HEK293T (cell line): ENCODE results near the gene PTCRA.
"Not testable (repeated sequence)": the region's sequence is repeated elsewhere in the genome, so short reads cannot be mapped to it uniquely, and the experiment has no call there.

Experiments
- CTCF ChIA-PET: fragments of 350-600 bp; formaldehyde crosslinking; extraction: SDS; loops from one replicate; lab custom pipeline; 2021; ENCODE audit warnings: antibody characterized with exemption, inconsistent platforms; lab: Yijun Ruan, JAX
- POLR2A ChIA-PET: fragments of 350-600 bp; formaldehyde crosslinking; extraction: SDS; loops from one replicate; lab custom pipeline; 2020; ENCODE audit warnings: antibody characterized with exemption, inconsistent platforms; lab: Yijun Ruan, JAX
- DNase-seq: peaks from one replicate; pipeline ENCODE4 v3.0.0; 2012; ENCODE audit warnings: mixed read lengths; ENCODE audit errors: extremely low spot score
- ARNT ChIP-seq: fragments of 450-650 bp; IDR thresholded peaks from 2 replicates; pipeline ENCODE4 v1.6.1; 2017; ENCODE audit warnings: mild to moderate bottlenecking
- BHLHE40 ChIP-seq: fragments of 450-650 bp; IDR thresholded peaks from 2 replicates; pipeline ENCODE4 v1.6.1; 2016; ENCODE audit warnings: mild to moderate bottlenecking, moderate library complexity, borderline replicate concordance
- CTBP1 ChIP-seq: fragments of 450-650 bp; IDR thresholded peaks from 2 replicates; pipeline ENCODE4 v1.6.1; 2016; ENCODE audit warnings: borderline replicate concordance
- ELF4 ChIP-seq: fragments of 450-650 bp; IDR thresholded peaks from 2 replicates; pipeline ENCODE4 v1.6.1; 2017; ENCODE audit warnings: antibody characterized with exemption
- FOXA1 ChIP-seq: fragments of 450-650 bp; IDR thresholded peaks from 2 replicates; pipeline ENCODE4 v1.6.1; 2016; ENCODE audit warnings: mild to moderate bottlenecking
- FOXK2 ChIP-seq: fragments of 450-650 bp; IDR thresholded peaks from 2 replicates; pipeline ENCODE4 v1.6.1; 2016; ENCODE audit warnings: mild to moderate bottlenecking
- FOXM1 ChIP-seq: fragments of 450-650 bp; IDR thresholded peaks from 2 replicates; pipeline ENCODE4 v1.6.1; 2017; ENCODE audit warnings: mild to moderate bottlenecking, borderline replicate concordance
- HDGF ChIP-seq: fragments of 450-650 bp; IDR thresholded peaks from 2 replicates; pipeline ENCODE4 v1.6.1; 2017; ENCODE audit warnings: antibody characterized with exemption, borderline replicate concordance
- L3MBTL2 ChIP-seq: fragments of 450-650 bp; conservative IDR thresholded peaks from 2 replicates; pipeline ENCODE4 v1.6.1; 2016; ENCODE audit warnings: mild to moderate bottlenecking
- LEF1 ChIP-seq: fragments of 450-650 bp; IDR thresholded peaks from 2 replicates; pipeline ENCODE4 v1.6.1; 2017; ENCODE audit warnings: mild to moderate bottlenecking, borderline replicate concordance
- NFRKB ChIP-seq: fragments of 450-650 bp; IDR thresholded peaks from 2 replicates; pipeline ENCODE4 v1.6.1; 2016; ENCODE audit warnings: mild to moderate bottlenecking, moderate library complexity
- PKNOX1 ChIP-seq: fragments of 450-650 bp; IDR thresholded peaks from 2 replicates; pipeline ENCODE4 v1.6.1; 2016
- SP1 ChIP-seq: fragments of 450-650 bp; IDR thresholded peaks from 2 replicates; pipeline ENCODE4 v1.6.1; 2017
- SUZ12 ChIP-seq: fragments of 450-650 bp; IDR thresholded peaks from 2 replicates; pipeline ENCODE4 v1.6.1; 2016; ENCODE audit warnings: mild to moderate bottlenecking
- TARDBP ChIP-seq: fragments of 450-650 bp; IDR thresholded peaks from 2 replicates; pipeline ENCODE4 v1.6.1; 2016
- ZNF384 ChIP-seq: fragments of 450-650 bp; IDR thresholded peaks from 2 replicates; pipeline ENCODE4 v1.6.1; 2016

Gene PTCRA

GRCh38 chr6:42890311-42891198 lies 25.3 kb upstream of the PTCRA start:
- CTCF ChIA-PET: interaction anchor here (1.3 kb wide), 1 partner anchor 229 kb away, joined by 4 read pairs; no protein-coding TSS in a partner anchor
- POLR2A ChIA-PET: interaction anchor here (0.9 to 3.6 kb wide), 2 partner anchors 10 to 39 kb away, joined by 3 to 15 read pairs; partner anchors contain the start of gene RPL7L1
- peak; percentile 86 for DNase-seq
- no peak; the same call in 1 of the 2 replicates for TF ChIP-seq FOXM1
- no peak for TF ChIP-seq ARNT
- peak; percentile 28; the same call in 1 of the 2 replicates for TF ChIP-seq PKNOX1
- peak; percentile 53; the same call in 1 of the 2 replicates for TF ChIP-seq BHLHE40
- no peak for TF ChIP-seq TARDBP
- peak; percentile 91 for TF ChIP-seq ELF4
- TF ChIP-seq LEF1: no peak
- no peak for TF ChIP-seq FOXK2
- no peak for TF ChIP-seq NFRKB
- peak; percentile 71 for TF ChIP-seq L3MBTL2
- no peak for TF ChIP-seq ZNF384
- TF ChIP-seq CTBP1: no peak
- no peak for TF ChIP-seq FOXA1
- TF ChIP-seq SUZ12: no peak
- TF ChIP-seq HDGF: no peak
- TF ChIP-seq SP1: no peak

GRCh38 chr6:42891199-42891722 lies 24.6 kb upstream of the PTCRA start:
- no peak for DNase-seq
- TF ChIP-seq FOXK2: no peak
- no peak for TF ChIP-seq SUZ12
- no peak for TF ChIP-seq BHLHE40
- no peak for TF ChIP-seq PKNOX1
- TF ChIP-seq FOXM1: no peak
- TF ChIP-seq SP1: no peak
- no peak for TF ChIP-seq LEF1
- no peak for TF ChIP-seq ZNF384
- TF ChIP-seq NFRKB: no peak
- no peak for TF ChIP-seq ARNT
- no peak for TF ChIP-seq ELF4
- no peak for TF ChIP-seq TARDBP
- TF ChIP-seq HDGF: no peak
- TF ChIP-seq FOXA1: no peak
- TF ChIP-seq L3MBTL2: no peak; the same call in 1 of the 2 replicates
- TF ChIP-seq CTBP1: no peak
- POLR2A ChIA-PET: interaction anchor here (3.6 kb wide), 1 partner anchor 11 kb away, joined by 15 read pairs; the partner anchor contains the start of gene RPL7L1
- CTCF ChIA-PET: interaction anchor here (1.3 kb wide), 1 partner anchor 229 kb away, joined by 4 read pairs; no protein-coding TSS in a partner anchor

- not testable (repeated sequence) for DNase-seq
- ChIA-PET CTCF (interaction anchor here (0.6 kb wide), 1 partner anchor 12 kb away, joined by 8 read pairs; no protein-coding TSS in a partner anchor), POLR2A (interaction anchor here (1.3 kb wide), 1 partner anchor 15 kb away, joined by 3 read pairs; the partner anchor contains the start of gene RPL7L1)
These were observed 21.6 kb upstream of the PTCRA start for GRCh38 chr6:42894041-42894828.

- DNase-seq: no peak
- CTCF ChIA-PET: interaction anchor here (1.0 kb wide), 1 partner anchor 19 kb away, joined by 5 read pairs; no protein-coding TSS in a partner anchor
- POLR2A ChIA-PET: no interaction called here
- TF ChIP-seq FOXA1 (no peak), L3MBTL2 (no peak), SP1 (no peak), SUZ12 (no peak), HDGF (no peak), NFRKB (no peak), TARDBP (no peak), ARNT (no peak), PKNOX1 (no peak), ELF4 (no peak), CTBP1 (no peak), LEF1 (no peak), FOXK2 (no peak), FOXM1 (no peak), ZNF384 (no peak), BHLHE40 (no peak)
These were observed 19.6 kb upstream of the PTCRA start for GRCh38 chr6:42896178-42896719.
